HepG2 (cell line): Measurements from ENCODE around the gene CACNA1I. TPM values are rescaled to one million over a fixed set of nuclear protein-coding genes. Genes with fewer than 3 reads are reported as not detected.

Experiments used
- AKAP8 ChIP-seq: sonication (generic); formaldehyde crosslinking; IDR thresholded peaks from 2 replicates; pipeline ENCODE4 v1.5.1; 2020; ENCODE audit warnings: mild to moderate bottlenecking, missing genetic modification reagents
- GLI4 ChIP-seq: sonication (generic); formaldehyde crosslinking; IDR thresholded peaks from 2 replicates; pipeline ENCODE4 v1.5.1; 2020; ENCODE audit warnings: missing genetic modification reagents, mild to moderate bottlenecking, moderate library complexity, borderline replicate concordance
- HNRNPLL ChIP-seq: fragments of 200-400 bp; formaldehyde crosslinking; IDR thresholded peaks from 2 replicates; pipeline ENCODE4 v1.6.1; 2017; ENCODE audit warnings: mild to moderate bottlenecking, low read depth, low read length; ENCODE audit not compliant: poor library complexity, severe bottlenecking
- HOXA3 ChIP-seq: sonication (generic); formaldehyde crosslinking; IDR thresholded peaks from 2 replicates; pipeline ENCODE4 v1.5.0; 2020; ENCODE audit warnings: missing genetic modification reagents
- KAT8 ChIP-seq: IDR thresholded peaks from 2 replicates; pipeline ENCODE4 v1.6.1; 2016; ENCODE audit warnings: missing genetic modification reagents, missing compliant biosample characterization
- KDM3A ChIP-seq: IDR thresholded peaks from 2 replicates; pipeline ENCODE4 v1.6.1; 2018; ENCODE audit warnings: low read depth, missing compliant biosample characterization
- LCORL ChIP-seq, 2 experiments: fragments of 450-650 bp in 1 of 2; sonication (generic) in 1 of 2; formaldehyde crosslinking in 1 of 2; IDR thresholded peaks; 2 replicates each; pipeline versions ENCODE4 v1.5.0 to v1.6.1; 2017 to 2020; ENCODE audit warnings: antibody characterized with exemption in 1 of 2, missing genetic modification reagents in 1 of 2
- MTF2 ChIP-seq: sonication (generic); formaldehyde crosslinking; IDR thresholded peaks from 2 replicates; pipeline ENCODE4 v1.5.0; 2020; ENCODE audit warnings: missing genetic modification reagents, borderline replicate concordance
- NFIC ChIP-seq: IDR thresholded peaks from 2 replicates; pipeline ENCODE4 v1.6.1; 2012; ENCODE audit warnings: mild to moderate bottlenecking, low read length, inconsistent platforms
- NFRKB ChIP-seq: fragments of 450-650 bp; IDR thresholded peaks from 2 replicates; pipeline ENCODE4 v1.6.1; 2017
- RNF2 ChIP-seq: fragments of 450-650 bp; conservative IDR thresholded peaks from 2 replicates; pipeline ENCODE4 v1.6.1; 2016; ENCODE audit warnings: low read depth
- SP2 ChIP-seq: sonication (generic); formaldehyde crosslinking; IDR thresholded peaks from 2 replicates; pipeline ENCODE4 v1.5.1; 2020; ENCODE audit warnings: mild to moderate bottlenecking, missing genetic modification reagents
- YEATS4 ChIP-seq: sonication (generic); formaldehyde crosslinking; IDR thresholded peaks from 2 replicates; pipeline ENCODE4 v1.4.0; 2020; ENCODE audit warnings: missing genetic modification reagents, borderline replicate concordance
- ZBTB7A ChIP-seq: sonication (generic); formaldehyde crosslinking; IDR thresholded peaks from 2 replicates; pipeline ENCODE4 v1.8.0; 2022; ENCODE audit warnings: mild to moderate bottlenecking, missing genetic modification reagents
- ZBTB7B ChIP-seq: sonication (generic); formaldehyde crosslinking; IDR thresholded peaks from 2 replicates; pipeline ENCODE4 v1.4.0; 2020; ENCODE audit warnings: missing genetic modification reagents
- ZFY ChIP-seq: sonication (generic); formaldehyde crosslinking; IDR thresholded peaks from 2 replicates; pipeline ENCODE4 v1.4.0; 2020; ENCODE audit warnings: missing genetic modification reagents
- ZMYM2 ChIP-seq: sonication (generic); formaldehyde crosslinking; IDR thresholded peaks from 2 replicates; pipeline ENCODE4 v1.8.0; 2022; ENCODE audit warnings: mild to moderate bottlenecking, missing genetic modification reagents
- ZNF335 ChIP-seq: sonication (generic); formaldehyde crosslinking; IDR thresholded peaks from 2 replicates; pipeline ENCODE4 v1.4.0; 2020; ENCODE audit warnings: missing genetic modification reagents
- ZNF768 ChIP-seq: sonication (generic); formaldehyde crosslinking; IDR thresholded peaks from 2 replicates; pipeline ENCODE4 v1.4.0; 2020; ENCODE audit warnings: missing genetic modification reagents
- ZNF781 ChIP-seq: sonication (generic); formaldehyde crosslinking; IDR thresholded peaks from 2 replicates; pipeline ENCODE4 v1.5.1; 2020; ENCODE audit warnings: borderline replicate concordance, mild to moderate bottlenecking, missing genetic modification reagents; ENCODE audit errors: not compliant biosample characterization
- ZSCAN31 ChIP-seq: sonication (generic); formaldehyde crosslinking; IDR thresholded peaks from 2 replicates; pipeline ENCODE4 v1.5.0; 2020; ENCODE audit warnings: low read depth, mild to moderate bottlenecking, missing genetic modification reagents
- polyA plus RNA-seq, 8 experiments: library from polyadenylated mRNA; depleted of rRNA in 3 of 8; stranded (reverse) in 7 of 8; unstranded in 1 of 8; fragments of >200 nt; fragmentation: Illumina TruSeq in 4 of 8; extraction: Trizol in 4 of 8; gene quantifications; 2 replicates each; pipeline versions ENCODE4 v1.2.1 to v1.2.3, GENCODE V29; 2011 to 2016; ENCODE audit warnings: low read depth in 4 of 8, missing spikeins in 1 of 8, mixed read lengths in 1 of 8; ENCODE audit not compliant: insufficient read depth in 1 of 8
- total RNA-seq, 5 experiments: library from RNA; depleted of rRNA; stranded (reverse); fragments of >200 nt; fragmentation: Illumina TruSeq; extraction: Trizol; gene quantifications; 2 replicates each; pipeline ENCODE4 v1.2.3, GENCODE V29; 2016; ENCODE audit warnings: low read depth in 1 of 5
- TF ChIP-seq, protein P1 (sequence below): sonication (generic); formaldehyde crosslinking; IDR thresholded peaks from 2 replicates; pipeline ENCODE4 v1.4.0; 2020; ENCODE audit warnings: missing genetic modification reagents, borderline replicate concordance
- TF ChIP-seq, protein P2 (sequence below): sonication (generic); formaldehyde crosslinking; IDR thresholded peaks from 2 replicates; pipeline ENCODE4 v1.4.0; 2020; ENCODE audit warnings: missing genetic modification reagents, borderline replicate concordance

Gene CACNA1I
- total and polyA plus RNA-seq, 2 of the 13 experiments (the other 11 are each of a cell fraction or from before 2014, with no cell fraction given): not detected

DNA sequence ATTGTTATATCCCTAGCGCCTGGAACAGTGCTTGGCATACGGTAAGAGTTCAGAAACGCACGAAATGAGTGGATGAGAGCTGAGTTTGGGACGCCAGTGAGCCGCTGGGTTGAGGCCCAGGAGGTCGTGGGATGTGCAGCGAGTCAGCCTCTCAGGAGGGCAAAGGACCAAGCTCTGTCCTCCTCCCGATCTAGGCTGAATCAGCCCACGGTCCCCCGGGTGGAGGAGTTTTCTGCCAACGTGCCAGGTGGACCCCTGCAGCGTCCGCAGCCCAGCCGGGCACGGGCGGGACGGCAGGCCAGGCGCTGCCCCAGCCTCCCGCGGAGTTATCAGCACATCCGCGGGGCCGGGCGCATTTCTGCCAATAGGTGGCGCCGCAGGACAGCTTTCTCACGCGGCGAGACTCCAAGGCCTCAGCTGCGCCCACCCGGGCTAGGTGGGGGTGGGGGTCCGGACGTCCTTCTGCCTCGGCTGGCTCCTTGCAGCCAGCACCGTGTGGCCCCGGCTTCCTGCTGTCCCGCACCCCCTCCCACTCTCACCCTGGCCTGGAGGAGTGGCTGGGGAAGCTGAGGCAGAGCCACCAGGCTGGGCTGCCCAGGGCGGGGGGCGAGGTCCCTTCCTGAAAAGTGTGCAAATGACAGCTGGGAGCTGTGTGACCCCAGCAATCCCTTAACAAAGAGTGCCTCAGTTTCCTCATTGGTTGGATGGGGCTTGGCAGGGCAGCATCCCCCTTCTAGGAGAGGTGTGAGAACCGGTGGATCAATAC lies 35.8 kb upstream of the CACNA1I start (continued):
- peak; percentile 32; the same call in 1 of the 2 replicates for TF ChIP-seq ZSCAN31 (CRISPR knock-in tag)
- TF ChIP-seq LCORL (IDR thresholded peaks at IDR 0.05): no peak
- peak; percentile 39; the same call in 1 of the 2 replicates for TF ChIP-seq LCORL (CRISPR knock-in tag; IDR thresholded peaks at IDR 0.05)
- no peak for TF ChIP-seq ZNF781 (CRISPR knock-in tag)
- TF ChIP-seq GLI4 (CRISPR knock-in tag): no peak; the same call in 1 of the 2 replicates
- no peak for TF ChIP-seq HOXA3 (CRISPR knock-in tag)
- TF ChIP-seq, protein P1, sequence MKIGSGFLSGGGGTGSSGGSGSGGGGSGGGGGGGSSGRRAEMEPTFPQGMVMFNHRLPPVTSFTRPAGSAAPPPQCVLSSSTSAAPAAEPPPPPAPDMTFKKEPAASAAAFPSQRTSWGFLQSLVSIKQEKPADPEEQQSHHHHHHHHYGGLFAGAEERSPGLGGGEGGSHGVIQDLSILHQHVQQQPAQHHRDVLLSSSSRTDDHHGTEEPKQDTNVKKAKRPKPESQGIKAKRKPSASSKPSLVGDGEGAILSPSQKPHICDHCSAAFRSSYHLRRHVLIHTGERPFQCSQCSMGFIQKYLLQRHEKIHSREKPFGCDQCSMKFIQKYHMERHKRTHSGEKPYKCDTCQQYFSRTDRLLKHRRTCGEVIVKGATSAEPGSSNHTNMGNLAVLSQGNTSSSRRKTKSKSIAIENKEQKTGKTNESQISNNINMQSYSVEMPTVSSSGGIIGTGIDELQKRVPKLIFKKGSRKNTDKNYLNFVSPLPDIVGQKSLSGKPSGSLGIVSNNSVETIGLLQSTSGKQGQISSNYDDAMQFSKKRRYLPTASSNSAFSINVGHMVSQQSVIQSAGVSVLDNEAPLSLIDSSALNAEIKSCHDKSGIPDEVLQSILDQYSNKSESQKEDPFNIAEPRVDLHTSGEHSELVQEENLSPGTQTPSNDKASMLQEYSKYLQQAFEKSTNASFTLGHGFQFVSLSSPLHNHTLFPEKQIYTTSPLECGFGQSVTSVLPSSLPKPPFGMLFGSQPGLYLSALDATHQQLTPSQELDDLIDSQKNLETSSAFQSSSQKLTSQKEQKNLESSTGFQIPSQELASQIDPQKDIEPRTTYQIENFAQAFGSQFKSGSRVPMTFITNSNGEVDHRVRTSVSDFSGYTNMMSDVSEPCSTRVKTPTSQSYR: peak; percentile 28; the same call in 1 of the 2 replicates
- TF ChIP-seq KAT8 (CRISPR knock-in tag): 0 out of 2 replicates have a peak, but pooled peaks have one; percentile 26
- TF ChIP-seq YEATS4 (CRISPR knock-in tag): no peak
- TF ChIP-seq ZBTB7B (CRISPR knock-in tag): peak; percentile 94
- TF ChIP-seq AKAP8 (CRISPR knock-in tag): peak; percentile 18; the same call in 1 of the 2 replicates
- no peak for TF ChIP-seq NFIC
- TF ChIP-seq ZNF768: peak; percentile 75; the same call in 1 of the 2 replicates
- TF ChIP-seq ZBTB7A (CRISPR knock-in tag): peak; percentile 89
- no peak for TF ChIP-seq NFRKB
- TF ChIP-seq, protein P2, sequence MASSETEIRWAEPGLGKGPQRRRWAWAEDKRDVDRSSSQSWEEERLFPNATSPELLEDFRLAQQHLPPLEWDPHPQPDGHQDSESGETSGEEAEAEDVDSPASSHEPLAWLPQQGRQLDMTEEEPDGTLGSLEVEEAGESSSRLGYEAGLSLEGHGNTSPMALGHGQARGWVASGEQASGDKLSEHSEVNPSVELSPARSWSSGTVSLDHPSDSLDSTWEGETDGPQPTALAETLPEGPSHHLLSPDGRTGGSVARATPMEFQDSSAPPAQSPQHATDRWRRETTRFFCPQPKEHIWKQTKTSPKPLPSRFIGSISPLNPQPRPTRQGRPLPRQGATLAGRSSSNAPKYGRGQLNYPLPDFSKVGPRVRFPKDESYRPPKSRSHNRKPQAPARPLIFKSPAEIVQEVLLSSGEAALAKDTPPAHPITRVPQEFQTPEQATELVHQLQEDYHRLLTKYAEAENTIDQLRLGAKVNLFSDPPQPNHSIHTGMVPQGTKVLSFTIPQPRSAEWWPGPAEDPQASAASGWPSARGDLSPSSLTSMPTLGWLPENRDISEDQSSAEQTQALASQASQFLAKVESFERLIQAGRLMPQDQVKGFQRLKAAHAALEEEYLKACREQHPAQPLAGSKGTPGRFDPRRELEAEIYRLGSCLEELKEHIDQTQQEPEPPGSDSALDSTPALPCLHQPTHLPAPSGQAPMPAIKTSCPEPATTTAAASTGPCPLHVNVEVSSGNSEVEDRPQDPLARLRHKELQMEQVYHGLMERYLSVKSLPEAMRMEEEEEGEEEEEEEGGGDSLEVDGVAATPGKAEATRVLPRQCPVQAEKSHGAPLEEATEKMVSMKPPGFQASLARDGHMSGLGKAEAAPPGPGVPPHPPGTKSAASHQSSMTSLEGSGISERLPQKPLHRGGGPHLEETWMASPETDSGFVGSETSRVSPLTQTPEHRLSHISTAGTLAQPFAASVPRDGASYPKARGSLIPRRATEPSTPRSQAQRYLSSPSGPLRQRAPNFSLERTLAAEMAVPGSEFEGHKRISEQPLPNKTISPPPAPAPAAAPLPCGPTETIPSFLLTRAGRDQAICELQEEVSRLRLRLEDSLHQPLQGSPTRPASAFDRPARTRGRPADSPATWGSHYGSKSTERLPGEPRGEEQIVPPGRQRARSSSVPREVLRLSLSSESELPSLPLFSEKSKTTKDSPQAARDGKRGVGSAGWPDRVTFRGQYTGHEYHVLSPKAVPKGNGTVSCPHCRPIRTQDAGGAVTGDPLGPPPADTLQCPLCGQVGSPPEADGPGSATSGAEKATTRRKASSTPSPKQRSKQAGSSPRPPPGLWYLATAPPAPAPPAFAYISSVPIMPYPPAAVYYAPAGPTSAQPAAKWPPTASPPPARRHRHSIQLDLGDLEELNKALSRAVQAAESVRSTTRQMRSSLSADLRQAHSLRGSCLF (CRISPR knock-in tag): no peak
- TF ChIP-seq MTF2 (CRISPR knock-in tag): peak; percentile 35; the same call in 1 of the 2 replicates
- TF ChIP-seq SP2 (CRISPR knock-in tag): 0 out of 2 replicates have a peak, but pooled peaks have one; percentile 13
- peak; percentile 8; the same call in 1 of the 2 replicates for TF ChIP-seq ZFY (CRISPR knock-in tag)
- peak; percentile 52 for TF ChIP-seq HNRNPLL
- TF ChIP-seq ZMYM2 (CRISPR knock-in tag): 0 out of 2 replicates have a peak, but pooled peaks have one; percentile 49
- TF ChIP-seq RNF2: no peak
- no peak for TF ChIP-seq ZNF335 (CRISPR knock-in tag)
- peak; percentile 94 for TF ChIP-seq KDM3A
